GM21515 (cell line): ENCODE measurements around the gene MPHOSPH9.
"Not testable (repeated sequence)": the region's sequence is repeated elsewhere in the genome, so short reads cannot be mapped to it uniquely, and the experiment has no call there.

Source experiments
- ATAC-seq: cut with Tn5 transposase; IDR thresholded peaks from one replicate; pipeline ENCODE4 v1.9.1; 2021; ENCODE audit not compliant: unreplicated experiment

Gene MPHOSPH9

DNA sequence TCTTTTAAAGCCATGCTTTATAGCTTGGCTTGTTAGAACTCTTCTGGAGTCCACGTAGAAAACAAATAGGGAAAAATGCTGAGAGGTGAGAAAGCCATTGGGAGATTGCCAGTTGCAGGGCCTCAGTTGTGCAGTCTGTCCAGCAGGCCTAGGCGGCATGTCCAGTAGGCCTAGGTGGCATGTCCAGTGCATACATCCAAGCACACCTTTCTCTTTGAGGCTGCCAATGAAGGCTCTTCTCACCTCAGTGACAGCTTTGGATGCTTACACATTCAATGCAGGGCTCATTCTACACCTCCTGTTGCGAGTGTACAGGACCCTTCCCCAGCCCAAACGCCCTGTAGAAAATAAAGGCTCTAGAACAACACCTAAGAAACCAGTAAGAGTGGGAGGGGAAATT lies 25.7 kb upstream of the MPHOSPH9 start:
- ATAC-seq: no peak

DNA sequence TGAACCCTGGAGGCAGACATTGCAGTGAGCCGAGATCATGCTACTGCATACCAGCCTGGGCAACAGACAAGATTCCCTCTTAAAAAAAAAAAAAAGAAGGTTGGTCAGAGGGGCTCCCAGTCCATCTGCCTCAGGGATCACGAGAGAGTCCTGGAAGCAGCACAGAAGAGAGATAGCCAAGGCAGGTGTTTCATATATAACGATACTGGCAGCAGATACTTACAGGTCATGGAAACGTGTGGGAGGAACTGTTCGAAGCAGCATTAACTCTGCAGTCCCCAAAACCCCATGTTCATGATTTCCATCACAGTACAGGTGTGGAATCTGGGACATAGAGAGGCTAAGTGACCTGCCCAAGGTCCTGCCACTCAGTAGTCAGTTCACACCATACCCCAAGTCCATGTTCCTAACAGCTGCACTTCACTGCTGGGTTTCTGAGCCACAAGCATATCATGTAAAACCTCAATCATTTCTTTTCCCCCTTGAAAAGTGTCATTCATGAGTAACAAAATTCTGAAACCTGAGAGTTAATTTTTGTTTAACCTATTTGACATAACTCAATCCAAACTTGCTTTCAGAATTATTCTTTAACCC lies 22.0 kb upstream of the MPHOSPH9 start:
- ATAC-seq: no peak

GRCh38 chr12:123253641-123254459 lies 20.9 kb upstream of the MPHOSPH9 start:
- ATAC-seq: no peak

- ATAC-seq: not testable (repeated sequence)
Measured at GRCh38 chr12:123252365-123252764, 19.4 kb upstream of the MPHOSPH9 start.

DNA sequence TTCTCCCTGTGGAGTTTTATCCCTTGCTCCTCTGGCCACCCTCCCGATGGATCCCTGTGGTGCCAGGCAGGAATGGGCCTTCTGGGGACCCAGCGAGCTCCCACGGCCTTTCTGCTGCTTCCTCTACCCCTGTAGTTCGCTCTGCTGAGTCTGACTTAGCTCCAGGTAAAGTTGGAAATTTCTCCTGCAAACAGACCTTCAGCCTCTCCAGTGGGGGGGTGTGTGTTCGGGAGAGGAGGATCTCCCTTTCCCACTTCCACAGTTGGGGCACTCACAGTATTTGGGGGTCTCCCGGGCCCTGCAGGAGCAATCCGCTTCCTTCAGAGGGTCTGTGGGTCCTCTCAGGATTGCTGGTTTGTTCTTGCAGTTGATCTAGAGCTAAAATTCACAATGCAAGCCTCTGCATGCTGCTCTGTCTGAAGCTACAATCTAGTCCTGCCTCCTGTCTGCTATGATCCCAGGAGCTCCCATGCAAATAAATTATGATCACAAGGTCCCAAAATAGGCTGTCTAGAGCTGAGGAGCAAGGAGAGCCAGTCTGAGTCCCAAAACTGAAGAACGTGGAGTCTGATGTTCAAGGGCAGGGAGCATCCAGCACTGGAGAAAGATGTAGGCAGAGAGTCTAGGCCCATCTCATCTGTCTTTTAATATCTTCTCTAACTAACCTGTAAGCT lies 18.6 kb upstream of the MPHOSPH9 start:
- ATAC-seq: no peak

DNA sequence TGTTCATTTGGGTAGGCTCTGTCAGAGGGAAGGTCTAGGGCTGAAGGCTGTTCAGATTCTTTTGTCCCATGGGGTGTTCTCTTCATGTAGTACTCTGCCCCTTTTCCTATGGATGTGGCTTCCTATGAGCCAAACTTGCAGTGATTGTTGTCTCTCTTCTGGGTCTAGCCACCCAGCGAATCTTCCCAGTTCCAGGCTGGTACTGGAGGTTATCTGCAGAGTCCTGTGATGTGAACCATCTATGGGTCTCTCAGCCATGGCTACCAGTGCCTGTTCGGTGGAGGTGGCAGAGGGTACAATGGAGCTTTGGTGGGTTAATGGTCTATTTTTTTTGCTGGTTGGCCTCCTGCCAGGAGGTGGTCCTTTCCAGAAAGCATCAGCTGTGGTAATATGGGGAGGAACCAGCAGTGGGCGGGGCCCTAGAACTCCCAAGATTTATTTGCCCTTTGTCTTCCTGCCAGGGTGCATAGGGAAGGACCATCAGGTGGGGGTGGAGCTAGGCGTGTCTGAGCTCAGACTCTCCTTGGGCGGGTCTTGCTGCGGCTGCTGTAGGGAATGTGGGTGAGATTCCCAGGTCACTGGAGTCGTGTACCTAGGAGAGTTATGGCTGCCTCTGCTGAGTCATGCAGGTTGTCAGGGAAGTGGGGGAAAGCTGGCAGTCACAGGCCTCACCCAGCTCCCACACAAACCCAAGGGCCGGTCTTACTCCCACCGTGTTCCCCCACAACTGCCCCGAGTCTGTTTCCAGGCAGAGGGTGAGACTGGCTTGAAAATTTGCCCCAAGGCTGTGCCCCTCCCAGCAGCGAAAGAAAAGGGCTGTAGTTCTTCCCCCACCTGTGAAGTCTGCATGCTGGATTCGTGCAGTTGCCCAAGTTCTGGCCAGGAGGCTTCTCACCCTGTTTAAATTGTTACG lies 17.8 kb upstream of the MPHOSPH9 start:
- ATAC-seq: no peak

GRCh38 chr12:123248996-123249741 lies 16.2 kb upstream of the MPHOSPH9 start:
- not testable (repeated sequence) for ATAC-seq

DNA sequence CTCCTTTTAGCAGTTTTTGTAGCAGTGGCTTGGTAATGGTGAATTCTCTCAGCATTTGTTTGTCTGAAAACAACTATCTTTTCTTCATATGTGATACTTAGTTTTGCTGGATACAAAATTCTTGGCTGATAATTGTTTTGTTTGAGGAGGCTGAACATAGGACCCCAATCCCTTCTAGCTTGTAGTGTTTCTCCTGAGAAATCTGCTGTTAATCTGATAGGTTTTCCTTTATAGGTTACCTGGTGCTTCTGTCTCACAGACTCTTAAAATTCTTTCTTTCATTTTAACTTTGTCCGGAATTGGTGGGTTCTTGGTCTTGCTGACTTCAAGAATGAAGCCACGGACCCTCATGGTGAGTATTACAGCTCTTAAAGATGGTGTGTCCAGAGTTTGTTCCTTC lies 15.2 kb upstream of the MPHOSPH9 start:
- ATAC-seq: not testable (repeated sequence)

DNA sequence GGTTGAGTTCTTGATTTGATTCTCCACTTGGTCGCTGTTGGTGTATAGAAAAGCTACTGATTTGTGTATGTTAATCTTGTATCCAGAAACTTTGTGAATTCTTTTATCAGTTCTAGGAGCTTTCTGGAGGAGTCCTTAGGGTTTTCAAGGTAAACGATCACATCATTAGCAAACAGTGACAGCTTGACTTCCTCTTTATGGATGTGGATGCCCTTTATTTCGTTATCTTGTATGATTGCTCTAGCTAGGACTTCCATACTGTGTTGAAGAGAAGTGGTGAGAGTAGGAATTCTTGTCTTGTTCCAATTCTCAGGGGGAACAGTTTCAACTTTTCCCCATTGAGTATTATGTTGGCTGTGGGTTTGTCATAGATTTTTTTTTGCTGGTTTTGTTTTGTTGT lies 12.7 kb upstream of the MPHOSPH9 start:
- ATAC-seq: no peak

- no peak for ATAC-seq
Measured at GRCh38 chr12:123243671-123244262, 10.8 kb upstream of the MPHOSPH9 start.

DNA sequence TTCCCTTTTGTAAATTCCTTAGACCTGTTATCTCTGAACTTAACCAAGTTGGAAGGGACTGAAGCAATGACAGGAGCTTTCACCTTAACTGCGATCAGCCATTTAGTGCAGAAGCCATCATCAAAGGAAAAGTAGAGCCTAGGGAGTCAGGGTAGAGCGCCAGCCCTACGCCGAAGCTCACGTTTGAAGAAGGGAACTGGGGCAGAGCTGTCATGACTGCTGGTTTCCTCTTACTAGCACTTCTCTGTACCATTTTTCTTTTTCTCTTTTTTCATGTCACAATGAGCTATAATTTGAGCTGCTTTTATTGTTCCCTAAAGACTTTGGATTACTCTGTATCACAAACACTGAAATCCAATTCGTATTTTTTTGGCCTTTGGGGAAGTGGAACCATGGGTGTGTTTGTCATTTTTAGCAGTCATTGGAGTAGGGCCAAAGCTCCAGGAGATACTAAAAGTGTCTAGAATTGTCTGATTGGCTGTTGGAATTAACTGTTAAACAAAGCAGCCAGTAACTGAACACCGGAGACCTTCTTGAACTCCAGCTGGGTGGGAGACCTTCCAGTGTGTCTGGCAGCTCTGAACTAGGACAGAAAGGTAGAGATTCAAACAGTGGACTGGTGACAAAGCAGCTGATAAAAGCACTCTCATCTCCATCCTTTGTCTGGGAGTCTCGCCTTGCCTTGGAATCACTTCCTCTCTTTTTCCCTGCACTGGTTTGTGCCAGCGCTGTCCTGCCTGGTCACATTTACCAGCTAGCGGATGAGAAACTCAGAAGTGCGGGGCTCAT lies 9.4 kb upstream of the MPHOSPH9 start:
- no peak for ATAC-seq

DNA sequence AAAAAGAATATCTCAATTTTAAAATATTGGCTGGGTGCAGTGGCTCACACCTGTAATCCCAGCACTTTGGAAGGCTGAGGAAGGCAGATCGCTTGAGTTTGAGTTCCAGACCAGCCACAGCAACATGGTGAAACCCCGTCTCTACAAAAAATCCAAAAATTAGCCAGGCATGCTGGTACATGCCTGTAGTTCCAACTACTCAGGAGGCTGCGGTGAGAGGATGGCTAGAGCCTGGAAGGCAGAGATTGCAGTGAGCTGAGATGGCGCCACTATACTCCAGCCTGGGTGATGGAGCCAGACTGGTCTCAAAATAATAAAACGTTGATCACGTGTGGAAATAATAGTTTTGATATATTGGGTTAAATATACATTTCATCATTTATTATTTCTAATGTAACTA lies 6.0 kb upstream of the MPHOSPH9 start:
- ATAC-seq: no peak

GRCh38 chr12:123238330-123238682 lies 5.4 kb upstream of the MPHOSPH9 start:
- no peak for ATAC-seq

DNA sequence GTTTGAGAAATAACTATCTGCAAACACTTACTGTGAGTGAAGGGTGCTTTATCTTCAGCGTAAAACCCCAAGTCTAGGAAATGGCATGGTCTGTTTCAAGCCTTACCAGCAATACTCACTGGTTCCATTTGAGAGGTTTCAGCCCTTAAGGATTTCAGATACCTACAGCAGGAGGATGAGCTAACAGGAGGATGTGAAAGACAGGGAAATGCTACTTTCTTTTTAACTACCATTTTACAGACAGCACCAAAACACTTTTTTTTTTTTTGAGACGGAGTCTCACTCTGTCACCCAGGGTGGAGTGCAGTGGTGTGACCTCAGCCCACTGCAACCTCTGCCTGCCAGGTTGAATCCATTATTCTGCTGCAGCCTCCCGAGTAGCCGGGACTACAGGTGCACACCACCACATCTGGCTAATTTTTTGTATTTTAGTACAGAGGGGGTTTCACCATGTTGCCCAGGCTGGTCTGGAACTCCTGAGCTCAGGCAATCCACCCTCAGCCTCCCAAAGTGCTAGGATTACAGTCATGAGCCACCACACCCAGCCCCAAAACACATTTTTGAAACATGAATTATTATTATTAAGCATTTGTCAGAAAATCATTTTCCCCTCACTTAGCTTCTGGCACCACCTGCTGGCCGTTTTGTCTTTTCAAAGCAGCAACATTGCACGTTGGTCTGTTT lies 4.8 kb upstream of the MPHOSPH9 start:
- ATAC-seq: no peak

- ATAC-seq: peak; percentile 10
Measured at GRCh38 chr12:123233505-123234308, 766 bp upstream of the MPHOSPH9 start.

- no peak for ATAC-seq
Measured at GRCh38 chr12:123232472-123232806, 502 bp downstream of the MPHOSPH9 start.

- ATAC-seq: no peak
Measured at GRCh38 chr12:123231931-123232330, 1.0 kb downstream of the MPHOSPH9 start.

DNA sequence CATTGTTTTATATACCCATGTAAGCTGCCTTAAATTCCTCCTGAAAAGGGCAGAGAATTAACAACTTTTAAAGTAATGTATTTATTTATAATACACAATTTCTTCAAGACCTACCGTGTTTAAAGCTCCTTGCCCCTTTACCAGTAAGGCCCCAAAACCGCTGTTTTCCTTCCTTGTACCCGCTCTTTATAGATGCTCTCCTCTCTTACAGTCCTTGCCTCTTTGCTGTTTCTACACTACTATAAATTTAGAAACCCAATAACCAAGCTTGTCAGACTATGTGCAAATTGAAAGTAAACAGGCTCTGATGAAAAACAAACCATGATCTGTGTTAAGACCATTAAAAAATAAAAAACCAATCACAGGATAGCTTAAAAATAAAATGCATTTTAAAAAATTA lies 3.9 kb downstream of the MPHOSPH9 start:
- ATAC-seq: no peak
